Activated CD4-positive, alpha-beta T cell treated with anti-CD3 and anti-CD28 coated beads, Interleukin-2, amount 10 ng/mL, durations not matched to agents 7 days and 5 days (primary cell): Measurements from ENCODE around the gene SUN1. TPM values are rescaled to one million over a fixed set of nuclear protein-coding genes. Genes with fewer than 3 reads are reported as not detected.
A peak's percentile ranks its signal among the peaks of the same experiment; 100 is the strongest.

Experiments
- CTCF ChIA-PET: fragments of 350-600 bp; sonication (Branson Sonifier 250); formaldehyde crosslinking; loops from one replicate; lab custom pipeline; 2021; ENCODE audit warnings: antibody characterized with exemption; lab: Charles Lee
- POLR2A ChIA-PET: fragments of 350-600 bp; sonication (Branson Sonifier 250); formaldehyde crosslinking; loops from one replicate; lab custom pipeline; 2021; ENCODE audit warnings: antibody characterized with exemption; lab: Charles Lee
- DNase-seq: peaks from one replicate; pipeline ENCODE4 v3.0.0-alpha.2; 2020
- H3K27ac Mint-ChIP-seq: one replicate; pipeline ENCODE4 v1.8.0; 2021; ENCODE audit warnings: mild to moderate bottlenecking, moderate library complexity, mixed read lengths
- H3K27me3 Mint-ChIP-seq: one replicate; pipeline ENCODE4 v1.8.0; 2021; ENCODE audit warnings: mixed read lengths
- H3K36me3 Mint-ChIP-seq: one replicate; pipeline ENCODE4 v1.8.0; 2021; ENCODE audit warnings: low read depth, mixed read lengths
- H3K4me1 Mint-ChIP-seq: one replicate; pipeline ENCODE4 v1.8.0; 2021; ENCODE audit warnings: mixed read lengths
- H3K4me3 Mint-ChIP-seq: one replicate; pipeline ENCODE4 v1.8.0; 2021; ENCODE audit warnings: mild to moderate bottlenecking, moderate library complexity, mixed read lengths
- H3K9me3 Mint-ChIP-seq: one replicate; pipeline ENCODE4 v1.8.0; 2021; ENCODE audit warnings: mixed read lengths
- total RNA-seq, 2 experiments: library from RNA; stranded (reverse); gene quantifications; one replicate each; pipeline ENCODE4 v1.2.3, GENCODE V29; 2021

SUN1 gene
- total RNA-seq, 2 experiments from 2014 or later = 76.8 to 78.5 TPM

GRCh38 chr7:816751-817671 lies 15.3 kb upstream of the SUN1 start:
- Mint-ChIP-seq H3K4me1 (peaks cover 55% of the 10 kb centered on the region), H3K9me3 (no peaks in the 10 kb centered on the region), H3K27me3 (peaks cover 21% of the 10 kb centered on the region), H3K36me3 (peaks cover 19% of the 10 kb centered on the region), H3K4me3 (peak overlapping the region; percentile 84), H3K27ac (peak overlapping the region; percentile 88)
- peak; percentile 39 for DNase-seq
- ChIA-PET POLR2A (interaction anchor here (0.7 kb wide), 1 partner anchor 152 kb away, joined by 3 read pairs; no protein-coding TSS in a partner anchor), CTCF (interaction anchor here (0.8 kb wide), 2 partner anchors 20 to 56 kb away, joined by 3 read pairs; no protein-coding TSS in a partner anchor)

- Mint-ChIP-seq H3K4me3 (peak overlapping the region; percentile 84), H3K9me3 (no peaks in the 10 kb centered on the region), H3K27ac (peak overlapping the region; percentile 37), H3K4me1 (peaks cover 48% of the 10 kb centered on the region), H3K27me3 (peaks cover 16% of the 10 kb centered on the region), H3K36me3 (peaks cover 26% of the 10 kb centered on the region)
- peak; percentile 21 for DNase-seq
- POLR2A ChIA-PET = interaction anchor here (0.6 kb wide), 1 partner anchor 13 kb away, joined by 3 read pairs; no protein-coding TSS in a partner anchor
- CTCF ChIA-PET = interaction anchor here (0.8 to 1.2 kb wide), 3 partner anchors 10 to 55 kb away, joined by 3 to 4 read pairs (median 3); partner anchors contain the start of gene SUN1
These were observed 14.1 kb upstream of the SUN1 start for GRCh38 chr7:818031-818699.

- POLR2A ChIA-PET = no interaction called here
- Mint-ChIP-seq H3K4me1 (peaks cover 50% of the 10 kb centered on the region), H3K4me3 (no peak overlapping the region), H3K36me3 (peaks cover 31% of the 10 kb centered on the region), H3K27me3 (peaks cover 2% of the 10 kb centered on the region), H3K9me3 (no peaks in the 10 kb centered on the region), H3K27ac (no peak overlapping the region)
- CTCF ChIA-PET = no interaction called here
- no peak for DNase-seq
These were observed 11.9 kb upstream of the SUN1 start for GRCh38 chr7:820341-820740.

- Mint-ChIP-seq H3K4me1 (peaks cover 53% of the 10 kb centered on the region), H3K27me3 (no peaks in the 10 kb centered on the region), H3K9me3 (no peaks in the 10 kb centered on the region), H3K27ac (no peak overlapping the region), H3K36me3 (peaks cover 34% of the 10 kb centered on the region), H3K4me3 (no peak overlapping the region)
- no peak for DNase-seq
- ChIA-PET CTCF (no interaction called here), POLR2A (no interaction called here)
These were observed 10.6 kb upstream of the SUN1 start for GRCh38 chr7:821688-822087.

- Mint-ChIP-seq H3K27ac (no peak overlapping the region), H3K4me3 (no peak overlapping the region), H3K4me1 (peaks cover 50% of the 10 kb centered on the region), H3K27me3 (no peaks in the 10 kb centered on the region), H3K9me3 (no peaks in the 10 kb centered on the region), H3K36me3 (peaks cover 34% of the 10 kb centered on the region)
- CTCF ChIA-PET = interaction anchor here (1.0 kb wide), 1 partner anchor 50 kb away, joined by 3 read pairs; no protein-coding TSS in a partner anchor
- POLR2A ChIA-PET = no interaction called here
- no peak for DNase-seq
These were observed 9.5 kb upstream of the SUN1 start for GRCh38 chr7:822692-823276.

GRCh38 chr7:823649-824048 lies 8.6 kb upstream of the SUN1 start:
- Mint-ChIP-seq H3K27ac (no peak overlapping the region), H3K4me3 (no peak overlapping the region), H3K27me3 (no peaks in the 10 kb centered on the region), H3K4me1 (peaks cover 46% of the 10 kb centered on the region), H3K36me3 (peaks cover 28% of the 10 kb centered on the region), H3K9me3 (no peaks in the 10 kb centered on the region)
- ChIA-PET CTCF (no interaction called here), POLR2A (no interaction called here)
- no peak for DNase-seq

- H3K4me1 Mint-ChIP-seq = peaks cover 48% of the 10 kb centered on the region
- CTCF ChIA-PET = no interaction called here
- H3K9me3 Mint-ChIP-seq = no peaks in the 10 kb centered on the region
- DNase-seq = no peak
- H3K27me3 Mint-ChIP-seq = no peaks in the 10 kb centered on the region
- H3K36me3 Mint-ChIP-seq = peaks cover 26% of the 10 kb centered on the region
- no peak overlapping the region for H3K27ac Mint-ChIP-seq
- POLR2A ChIA-PET = no interaction called here
- H3K4me3 Mint-ChIP-seq = no peak overlapping the region
These were observed 8.2 kb upstream of the SUN1 start for GRCh38 chr7:824081-824480.

- peaks cover 46% of the 10 kb centered on the region for H3K4me1 Mint-ChIP-seq
- no peak overlapping the region for H3K4me3 Mint-ChIP-seq
- no peak overlapping the region for H3K27ac Mint-ChIP-seq
- CTCF ChIA-PET = no interaction called here
- DNase-seq = no peak
- peaks cover 22% of the 10 kb centered on the region for H3K36me3 Mint-ChIP-seq
- POLR2A ChIA-PET = no interaction called here
- H3K27me3 Mint-ChIP-seq = no peaks in the 10 kb centered on the region
- H3K9me3 Mint-ChIP-seq = no peaks in the 10 kb centered on the region
These were observed 7.6 kb upstream of the SUN1 start for GRCh38 chr7:824664-825063.

- POLR2A ChIA-PET = no interaction called here
- DNase-seq = no peak
- Mint-ChIP-seq H3K9me3 (no peaks in the 10 kb centered on the region), H3K27me3 (no peaks in the 10 kb centered on the region), H3K4me1 (peaks cover 48% of the 10 kb centered on the region), H3K36me3 (peaks cover 22% of the 10 kb centered on the region), H3K27ac (no peak overlapping the region), H3K4me3 (no peak overlapping the region)
- CTCF ChIA-PET = no interaction called here
These were observed 6.9 kb upstream of the SUN1 start for GRCh38 chr7:825386-825785.

GRCh38 chr7:826230-826917 lies 5.9 kb upstream of the SUN1 start:
- ChIA-PET CTCF (interaction anchor here (0.6 kb wide), 1 partner anchor 15 kb away, joined by 3 read pairs; no protein-coding TSS in a partner anchor), POLR2A (no interaction called here)
- H3K4me1 Mint-ChIP-seq = peaks cover 51% of the 10 kb centered on the region
- no peaks in the 10 kb centered on the region for H3K27me3 Mint-ChIP-seq
- H3K9me3 Mint-ChIP-seq = no peaks in the 10 kb centered on the region
- DNase-seq = no peak
- no peak overlapping the region for H3K27ac Mint-ChIP-seq
- no peak overlapping the region for H3K4me3 Mint-ChIP-seq
- H3K36me3 Mint-ChIP-seq = peaks cover 20% of the 10 kb centered on the region

GRCh38 chr7:828793-829561 lies 3.3 kb upstream of the SUN1 start:
- Mint-ChIP-seq H3K27me3 (no peaks in the 10 kb centered on the region), H3K27ac (no peak overlapping the region), H3K4me1 (peaks cover 61% of the 10 kb centered on the region), H3K9me3 (no peaks in the 10 kb centered on the region), H3K36me3 (peaks cover 14% of the 10 kb centered on the region), H3K4me3 (no peak overlapping the region)
- CTCF ChIA-PET = interaction anchor here (0.6 to 1.2 kb wide), 3 partner anchors 94 to 775 kb away, joined by 3 read pairs; no protein-coding TSS in a partner anchor
- DNase-seq = no peak
- POLR2A ChIA-PET = no interaction called here
